Measurements from ENCODE around the gene RPS3A. TPM values are rescaled to one million over a fixed set of nuclear protein-coding genes. Genes with fewer than 3 reads are reported as not detected.
"Not testable (repeated sequence)": the region's sequence is repeated elsewhere in the genome, so short reads cannot be mapped to it uniquely, and the experiment has no call there.

RPS3A gene
- total and polyA plus RNA-seq, 2 experiments from 2014 or later = 872 to 2,319 TPM

- peak; percentile 69 for TF ChIP-seq CTCF (IDR thresholded peaks at IDR 0.05; ENCODE audit: low read depth, low read length)
- Histone ChIP-seq H3K9me3 (ENCODE audit: low read depth) (no peaks in the 10 kb centered on the region), H3K27ac (no peak overlapping the region)
These were observed 18.0 kb downstream of the RPS3A start for GRCh38 chr4:151117371-151117962.

GRCh38 chr4:151129796-151130195 lies 30.4 kb downstream of the RPS3A start:
- Histone ChIP-seq H3K27me3 (no peaks in the 10 kb centered on the region), H3K36me3 (peaks cover 31% of the 10 kb centered on the region), H3K27ac (no peak overlapping the region), H3K4me1 (ENCODE audit: low read depth) (no peaks in the 10 kb centered on the region), H3K9me3 (ENCODE audit: low read depth) (no peaks in the 10 kb centered on the region), H3K4me3 (no peak overlapping the region)
- no peak for TF ChIP-seq CTCF (IDR thresholded peaks at IDR 0.05; ENCODE audit: low read depth, low read length)
- DNase-seq (ENCODE audit: low read depth in 1 of 2, low spot score in 1 of 2) = no peak

More at GRCh38 chr4:151117371-151117962, 18.0 kb downstream of the RPS3A start:
- peaks cover 9% of the 10 kb centered on the region for H3K36me3 ChIP-seq
- no peaks in the 10 kb centered on the region for H3K27me3 ChIP-seq
- H3K4me1 ChIP-seq (ENCODE audit: low read depth) = no peaks in the 10 kb centered on the region
- no peak overlapping the region for H3K4me3 ChIP-seq
- peak; percentile 80 for DNase-seq (ENCODE audit: low read depth in 1 of 2, low spot score in 1 of 2)

- no peaks in the 10 kb centered on the region for H3K27me3 ChIP-seq
- H3K4me1 ChIP-seq (ENCODE audit: low read depth) = no peaks in the 10 kb centered on the region
- H3K27ac ChIP-seq = no peak overlapping the region
- H3K9me3 ChIP-seq (ENCODE audit: low read depth) = no peaks in the 10 kb centered on the region
- H3K36me3 ChIP-seq = peaks cover 18% of the 10 kb centered on the region
- no peak overlapping the region for H3K4me3 ChIP-seq
- no peak for TF ChIP-seq CTCF (IDR thresholded peaks at IDR 0.05; ENCODE audit: low read depth, low read length)
- no peak for DNase-seq (ENCODE audit: low read depth in 1 of 2, low spot score in 1 of 2)
These were observed 33.9 kb downstream of the RPS3A start for GRCh38 chr4:151133311-151133710.

GRCh38 chr4:151136048-151136447 lies 36.6 kb downstream of the RPS3A start:
- DNase-seq (ENCODE audit: low read depth in 1 of 2, low spot score in 1 of 2); H3K27me3 ChIP-seq; H3K4me3 ChIP-seq; H3K9me3 ChIP-seq (ENCODE audit: low read depth); H3K27ac ChIP-seq; H3K4me1 ChIP-seq (ENCODE audit: low read depth): not testable (repeated sequence)
- H3K36me3 ChIP-seq = peaks cover 16% of the 10 kb centered on the region

- peaks cover 9% of the 10 kb centered on the region for H3K36me3 ChIP-seq
- no peaks in the 10 kb centered on the region for H3K9me3 ChIP-seq (ENCODE audit: low read depth)
- TF ChIP-seq CTCF (IDR thresholded peaks at IDR 0.05; ENCODE audit: low read depth, low read length) = no peak
- no peak for DNase-seq (ENCODE audit: low read depth in 1 of 2, low spot score in 1 of 2)
- no peak overlapping the region for H3K4me3 ChIP-seq
- no peak overlapping the region for H3K27ac ChIP-seq
- no peaks in the 10 kb centered on the region for H3K27me3 ChIP-seq
- H3K4me1 ChIP-seq (ENCODE audit: low read depth) = no peaks in the 10 kb centered on the region
These were observed 40.4 kb downstream of the RPS3A start for GRCh38 chr4:151139814-151140213.

DNA sequence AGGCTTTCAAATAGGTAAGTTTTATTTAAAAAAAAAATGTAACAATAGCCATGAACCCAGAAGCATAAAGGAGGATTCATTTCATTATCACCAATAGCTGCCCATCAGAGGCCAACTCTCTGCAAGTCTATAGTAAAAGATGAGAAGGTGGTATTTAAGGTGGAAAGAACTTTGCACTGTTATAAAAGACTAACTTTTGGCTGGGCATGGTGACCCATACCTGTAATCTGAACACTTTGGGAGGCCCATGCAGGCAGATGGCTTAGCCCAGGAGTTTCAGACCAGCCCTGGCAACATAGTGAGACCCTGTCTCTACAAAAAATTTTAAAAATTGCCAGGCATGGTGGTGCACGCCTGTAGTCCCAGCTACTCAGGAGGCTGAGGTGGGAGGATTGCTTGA lies 43.3 kb downstream of the RPS3A start:
- Histone ChIP-seq H3K4me1 (ENCODE audit: low read depth) (no peaks in the 10 kb centered on the region), H3K9me3 (ENCODE audit: low read depth) (no peaks in the 10 kb centered on the region), H3K4me3 (no peak overlapping the region), H3K27me3 (no peaks in the 10 kb centered on the region), H3K27ac (no peak overlapping the region), H3K36me3 (peaks cover 13% of the 10 kb centered on the region)
- DNase-seq (ENCODE audit: low read depth in 1 of 2, low spot score in 1 of 2) = no peak
- TF ChIP-seq CTCF (IDR thresholded peaks at IDR 0.05; ENCODE audit: low read depth, low read length) = no peak

All from cardiac muscle cell (in vitro differentiated cells and primary cell).